ENCODE measurements around the gene HENMT1.
A peak's percentile ranks its signal among the peaks of the same experiment; 100 is the strongest.
"Not testable (repeated sequence)": the region's sequence is repeated elsewhere in the genome, so short reads cannot be mapped to it uniquely, and the experiment has no call there.

Gene HENMT1

DNA sequence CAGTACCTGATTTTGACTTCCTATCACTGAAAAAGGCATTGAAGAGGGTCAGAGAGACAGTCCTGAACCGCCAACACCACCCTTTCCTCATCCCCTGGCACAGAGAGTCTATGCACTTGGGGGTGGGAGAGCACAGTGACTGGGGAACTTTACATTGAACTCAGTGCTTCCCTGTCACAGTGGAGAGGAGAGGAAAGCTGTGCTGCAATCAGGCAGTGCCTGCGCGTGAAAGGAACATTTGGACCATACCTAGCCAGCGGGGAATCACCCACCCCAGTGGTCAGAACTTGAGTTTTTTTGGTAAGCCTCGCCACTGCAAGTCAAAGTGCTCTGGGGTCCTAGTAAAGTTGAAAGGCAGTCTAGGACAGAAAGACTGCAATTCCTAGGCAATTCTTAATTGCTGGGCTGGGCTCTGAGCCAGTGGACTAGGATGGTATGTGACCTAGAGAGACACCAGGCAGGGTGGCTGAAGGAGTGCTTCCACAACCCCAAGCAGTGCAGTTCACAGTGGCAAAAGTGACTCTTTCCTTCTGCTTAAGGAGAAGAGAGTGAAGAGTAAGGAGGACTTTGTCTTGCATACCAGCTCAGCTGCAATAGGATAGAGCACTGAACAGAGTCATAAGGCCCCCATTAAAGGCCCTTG is 9.4 kb upstream of the HENMT1 start:
- no peak for DNase-seq

DNA sequence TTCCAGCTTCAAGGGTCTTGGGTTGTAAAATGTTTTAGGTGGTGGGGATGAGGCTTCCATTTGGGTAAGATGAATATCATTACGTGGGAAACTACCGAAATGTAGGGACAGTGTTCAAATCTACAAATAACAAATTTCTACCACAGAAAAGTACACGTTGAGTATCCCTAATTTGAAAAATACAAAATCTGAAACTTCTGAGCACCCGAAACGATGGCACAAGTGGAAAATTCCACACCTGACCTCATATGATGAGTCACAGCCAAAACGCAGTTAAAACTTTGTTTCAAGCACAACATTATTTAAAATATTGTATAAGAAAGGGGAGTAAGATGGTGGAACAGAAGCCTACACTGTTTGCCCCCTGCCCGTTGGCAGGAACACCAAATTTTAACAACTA is 8.8 kb upstream of the HENMT1 start:
- no peak for DNase-seq

DNA sequence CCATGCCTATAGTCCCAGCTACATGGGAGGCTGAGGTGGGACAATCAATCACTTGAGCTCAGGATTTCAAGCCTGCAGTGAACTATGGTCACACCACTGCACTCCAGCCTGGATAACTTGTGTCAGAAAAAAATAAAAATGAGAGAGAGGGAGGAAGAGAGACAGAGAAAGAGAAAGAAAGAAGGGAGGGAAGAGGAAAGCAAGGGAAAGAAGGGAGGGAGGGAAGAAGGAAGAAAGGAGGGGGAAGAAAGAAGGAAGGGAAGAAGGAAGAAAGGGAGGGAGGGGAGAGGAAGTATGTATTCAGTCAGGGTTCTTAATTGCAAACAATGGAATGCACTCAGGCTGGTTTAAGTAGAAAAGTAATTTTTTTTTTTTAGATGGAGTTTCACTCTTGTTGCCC is 7.9 kb upstream of the HENMT1 start:
- no peak for DNase-seq

DNA sequence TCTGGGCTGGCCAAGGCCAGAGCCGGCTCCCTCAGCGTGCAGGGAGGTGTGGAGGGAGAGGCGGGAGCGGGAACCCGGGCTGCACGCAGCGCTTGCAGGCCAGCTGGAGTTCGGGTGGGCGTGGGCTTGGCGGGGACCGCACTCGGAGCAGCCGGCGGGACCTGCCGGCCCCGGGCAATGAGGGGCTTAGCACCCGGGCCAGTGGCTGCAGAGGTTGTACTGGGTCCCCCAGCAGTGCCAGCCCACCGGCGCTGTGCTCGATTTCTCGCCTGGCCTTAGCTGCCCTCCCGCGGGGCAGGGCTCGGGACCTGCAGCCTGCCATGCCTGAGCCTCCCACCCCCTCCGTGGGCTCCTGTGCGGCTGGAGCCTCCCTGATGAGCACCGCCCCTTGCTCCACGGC is 6.5 kb upstream of the HENMT1 start:
- DNase-seq, result not testable (repeated sequence)

DNA sequence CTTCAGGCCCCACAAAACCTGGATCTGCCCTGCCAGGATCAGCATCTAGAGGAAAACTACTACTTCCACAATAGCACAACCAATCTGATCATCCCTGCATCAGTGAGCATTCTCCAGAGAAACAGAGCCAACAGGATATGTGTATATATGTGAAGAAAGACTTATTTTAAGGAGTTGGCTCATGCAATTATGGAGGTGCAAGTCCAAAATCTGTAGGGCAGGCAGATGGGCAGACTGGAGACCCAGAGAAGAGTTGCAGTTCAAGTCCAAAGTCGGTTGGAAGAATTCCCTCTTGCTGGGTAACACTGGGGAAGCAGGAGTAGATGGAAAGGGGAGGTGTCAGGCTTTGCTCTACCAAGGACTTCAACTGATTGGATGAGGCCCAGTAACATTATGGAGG is 4.9 kb upstream of the HENMT1 start:
- DNase-seq, result no peak

DNA sequence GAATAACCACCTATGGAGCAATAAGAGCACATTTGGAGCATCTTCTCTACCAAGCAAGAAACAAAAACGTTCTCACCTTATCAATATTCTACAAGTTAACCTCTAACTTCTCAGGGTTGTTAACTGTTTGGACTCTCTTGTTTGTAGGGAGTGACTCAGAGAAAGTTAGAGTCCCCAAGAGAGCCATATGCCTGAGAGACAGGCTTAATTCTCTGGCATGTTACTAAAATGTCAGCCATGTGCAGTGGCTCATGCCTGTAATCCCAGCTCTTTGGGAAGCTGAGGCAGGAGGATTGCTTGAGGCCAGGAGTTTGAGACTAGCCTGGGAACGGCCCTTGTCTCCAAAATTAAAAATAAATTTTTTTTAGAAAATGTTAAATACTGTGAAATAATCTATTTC is 4.2 kb upstream of the HENMT1 start:
- no peak for DNase-seq

DNA sequence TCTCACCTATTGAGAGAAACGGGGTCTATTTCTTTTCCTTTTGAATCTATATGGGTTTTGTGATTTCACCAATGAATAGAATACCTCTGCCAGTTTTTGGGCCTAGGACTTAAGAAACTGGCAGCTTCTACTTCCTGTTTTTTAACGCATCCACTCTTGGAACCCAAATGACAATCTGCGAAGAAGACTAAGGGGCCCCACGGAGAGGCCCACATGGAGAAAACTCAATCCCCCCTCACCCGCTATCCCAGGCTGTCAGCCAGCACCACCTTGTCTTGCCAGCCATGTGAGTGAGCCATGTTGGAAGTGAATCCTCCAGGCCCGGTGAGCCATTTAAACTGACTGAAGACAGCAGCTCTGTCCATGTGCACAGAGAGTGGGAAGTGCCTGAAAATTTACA is 3.6 kb upstream of the HENMT1 start:
- no peak for DNase-seq

DNA sequence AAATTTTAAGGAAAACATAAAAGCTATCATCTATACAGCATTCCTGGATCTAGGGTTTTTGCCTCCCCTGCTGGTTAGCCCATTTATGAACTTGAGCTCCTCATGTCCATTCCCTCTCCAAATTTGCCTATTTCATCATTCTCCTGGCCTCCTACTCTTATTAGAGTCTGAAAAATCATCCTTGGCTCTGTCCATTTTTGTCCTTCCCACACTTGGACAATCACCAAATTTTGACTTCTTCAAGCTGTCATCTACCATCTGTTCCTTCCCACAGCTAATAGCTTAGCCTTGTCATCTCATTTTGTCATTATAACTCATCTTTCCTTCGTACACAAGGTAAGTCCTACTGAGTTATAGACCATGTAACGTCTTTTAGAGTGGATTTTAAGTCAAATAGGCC is 2.2 kb upstream of the HENMT1 start:
- DNase-seq, result no peak

DNA sequence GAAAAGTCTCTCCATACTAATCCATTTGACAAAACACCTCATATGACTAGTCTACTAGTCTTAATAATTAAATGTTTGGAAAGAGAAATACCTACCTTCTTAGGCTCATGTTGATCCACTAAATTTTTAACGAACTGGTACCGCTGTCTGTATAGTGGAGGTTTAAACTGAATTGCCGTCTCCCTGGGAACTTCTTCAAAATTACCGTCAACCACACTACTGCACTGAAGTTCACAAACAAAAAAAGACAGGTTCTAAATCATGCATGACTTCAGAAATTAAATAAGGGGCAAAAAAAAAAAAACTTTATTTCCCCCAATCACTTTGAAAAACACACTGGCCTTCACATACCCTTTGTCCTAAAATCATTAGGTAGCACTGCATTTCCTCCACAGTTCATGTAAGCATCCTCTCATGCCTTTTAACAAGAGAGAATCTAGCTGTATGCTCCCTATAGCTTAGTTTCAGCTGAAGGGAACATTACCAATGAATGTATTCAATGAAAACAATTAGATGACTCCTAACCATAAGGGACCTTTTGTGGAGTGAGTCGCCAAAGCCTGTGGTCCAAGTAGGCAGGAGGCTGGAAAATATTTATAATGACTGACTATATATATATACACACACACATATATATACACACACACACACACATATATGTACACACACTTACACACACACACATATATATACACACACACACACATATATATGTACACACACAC is 3.4 kb downstream of the HENMT1 start:
- DNase-seq, result no peak

DNA sequence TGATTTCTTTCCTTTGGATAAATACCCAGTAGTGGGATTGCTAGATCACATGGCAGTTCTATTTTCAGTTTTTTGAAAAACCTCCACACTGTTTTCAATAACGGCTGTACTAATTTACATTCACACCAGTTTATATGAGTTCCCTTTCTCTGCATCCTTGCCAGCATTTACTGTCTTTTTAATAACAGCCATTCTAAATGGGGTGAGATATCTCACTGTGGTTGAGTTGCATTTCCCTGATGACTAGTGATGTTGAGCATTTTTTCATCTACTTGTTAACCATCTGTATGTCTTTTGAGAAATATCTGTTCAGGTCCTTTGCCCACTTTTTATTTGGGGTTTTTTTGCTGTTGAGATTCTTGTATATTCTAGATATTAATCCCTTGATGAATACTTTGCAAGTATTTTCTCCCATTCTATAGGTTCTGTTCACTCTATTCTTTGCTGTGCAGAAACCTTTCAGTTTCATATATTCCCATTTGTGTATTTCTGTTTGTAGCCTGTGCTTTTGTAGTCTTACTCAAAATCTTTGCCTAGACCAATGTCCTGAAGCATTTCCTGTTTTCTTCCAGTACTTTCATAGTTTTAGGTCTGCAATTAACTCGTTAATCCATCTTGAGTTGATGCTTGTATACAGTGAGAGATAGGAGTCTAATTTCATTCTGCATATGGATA is 7.3 kb downstream of the HENMT1 start:
- DNase-seq, result no peak

DNA sequence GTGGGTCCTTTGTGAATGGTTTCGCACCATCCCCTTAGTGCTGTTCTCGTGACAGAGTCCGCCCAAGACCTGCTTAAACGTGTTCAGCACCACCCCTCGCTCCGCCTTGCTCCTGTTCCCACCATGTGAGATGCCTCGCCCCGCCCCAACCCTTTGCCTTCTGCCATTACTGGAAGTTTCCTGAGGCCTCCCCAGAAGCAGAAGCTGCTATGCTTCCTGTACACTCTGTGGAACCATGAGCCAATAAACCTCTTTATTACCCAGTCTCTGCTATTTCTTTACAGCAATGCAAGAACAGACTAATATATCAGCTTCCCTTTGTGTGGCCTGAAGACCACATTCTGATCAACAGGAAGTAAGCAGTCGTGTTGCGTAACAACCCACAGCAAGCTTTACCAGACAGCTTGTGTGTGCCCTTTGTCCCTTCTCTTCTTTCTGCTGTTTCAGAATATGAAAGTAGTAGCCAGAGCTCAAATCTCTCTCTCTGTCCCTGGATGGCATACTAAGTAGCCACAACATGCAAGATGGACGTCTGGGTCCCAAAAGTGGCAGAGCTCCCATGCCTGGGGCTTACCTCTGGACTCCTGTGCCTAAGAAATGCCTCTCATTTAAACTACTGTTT is 14.1 kb downstream of the HENMT1 start:
- DNase-seq, result peak in 2 of 4 experiments; percentile 39 to 43

DNA sequence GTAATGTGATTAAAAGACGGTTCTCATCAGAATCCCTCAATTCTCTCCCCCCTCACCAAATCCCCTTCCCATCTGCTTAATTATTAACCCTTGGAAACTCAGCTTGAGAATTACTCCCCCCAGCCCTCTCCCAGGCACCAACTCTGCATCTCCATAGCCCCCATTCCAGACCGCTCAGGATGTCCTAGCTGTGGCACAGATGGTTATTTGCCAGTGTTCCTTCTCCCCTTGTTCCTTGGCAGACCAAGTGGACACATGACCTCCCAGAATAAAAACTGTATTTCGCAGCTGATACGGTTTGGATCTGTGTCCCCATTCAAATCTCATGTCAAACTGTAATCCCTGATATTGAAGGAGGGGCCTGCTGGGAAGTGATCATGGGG is 14.6 kb downstream of the HENMT1 start:
- DNase-seq, result no peak

DNA sequence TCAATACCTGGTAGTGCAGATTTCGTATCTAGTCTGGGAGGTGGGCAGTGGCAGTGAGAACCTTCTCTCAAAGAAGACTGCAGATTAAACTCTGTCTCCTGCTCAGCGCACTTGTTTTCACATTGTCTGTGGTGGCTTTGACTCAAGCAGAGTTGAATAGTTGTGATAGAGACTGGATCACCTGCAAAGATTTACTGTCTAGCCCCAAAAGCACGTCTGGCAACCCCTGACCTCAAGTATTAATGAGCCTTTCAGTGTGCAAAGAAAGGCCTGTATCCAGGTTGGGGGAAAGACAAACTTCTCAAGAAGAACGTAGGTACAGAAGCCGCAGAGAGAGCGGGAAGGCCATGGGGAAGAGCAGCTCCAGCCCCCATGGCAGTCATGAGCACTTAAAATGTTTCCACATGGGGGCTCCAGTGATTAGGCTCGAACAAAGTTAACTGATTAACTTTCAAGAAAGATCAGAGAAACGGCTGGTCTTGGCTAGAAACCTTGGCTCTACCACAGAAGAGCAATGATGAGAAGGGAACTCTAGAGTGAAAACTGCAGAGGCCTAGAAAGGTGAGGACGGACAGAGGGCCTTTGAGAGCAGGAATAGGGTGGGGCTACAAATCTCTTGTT is 15.2 kb downstream of the HENMT1 start:
- DNase-seq, result no peak

DNA sequence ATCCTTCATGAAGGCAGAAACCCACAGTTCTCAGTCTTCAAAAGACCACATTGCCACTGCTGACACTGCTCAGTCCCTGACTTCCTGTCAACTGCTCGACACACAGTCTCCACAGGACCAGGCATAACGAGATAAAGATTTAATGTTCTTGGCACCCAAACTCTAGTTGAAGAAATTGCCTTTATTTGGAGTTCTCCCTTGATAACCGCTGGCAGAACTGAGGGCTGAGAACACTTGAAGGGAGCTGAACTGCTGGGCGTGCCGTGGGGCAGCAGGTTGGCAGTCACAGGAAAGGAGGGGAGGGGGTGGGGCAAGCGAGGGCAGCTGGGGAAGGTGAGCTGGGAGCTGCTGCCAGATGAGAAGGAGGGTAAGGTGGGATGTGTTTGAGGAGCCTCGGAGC is 15.9 kb downstream of the HENMT1 start:
- DNase-seq, result peak in 2 of 4 experiments; percentile 24 to 32

DNA sequence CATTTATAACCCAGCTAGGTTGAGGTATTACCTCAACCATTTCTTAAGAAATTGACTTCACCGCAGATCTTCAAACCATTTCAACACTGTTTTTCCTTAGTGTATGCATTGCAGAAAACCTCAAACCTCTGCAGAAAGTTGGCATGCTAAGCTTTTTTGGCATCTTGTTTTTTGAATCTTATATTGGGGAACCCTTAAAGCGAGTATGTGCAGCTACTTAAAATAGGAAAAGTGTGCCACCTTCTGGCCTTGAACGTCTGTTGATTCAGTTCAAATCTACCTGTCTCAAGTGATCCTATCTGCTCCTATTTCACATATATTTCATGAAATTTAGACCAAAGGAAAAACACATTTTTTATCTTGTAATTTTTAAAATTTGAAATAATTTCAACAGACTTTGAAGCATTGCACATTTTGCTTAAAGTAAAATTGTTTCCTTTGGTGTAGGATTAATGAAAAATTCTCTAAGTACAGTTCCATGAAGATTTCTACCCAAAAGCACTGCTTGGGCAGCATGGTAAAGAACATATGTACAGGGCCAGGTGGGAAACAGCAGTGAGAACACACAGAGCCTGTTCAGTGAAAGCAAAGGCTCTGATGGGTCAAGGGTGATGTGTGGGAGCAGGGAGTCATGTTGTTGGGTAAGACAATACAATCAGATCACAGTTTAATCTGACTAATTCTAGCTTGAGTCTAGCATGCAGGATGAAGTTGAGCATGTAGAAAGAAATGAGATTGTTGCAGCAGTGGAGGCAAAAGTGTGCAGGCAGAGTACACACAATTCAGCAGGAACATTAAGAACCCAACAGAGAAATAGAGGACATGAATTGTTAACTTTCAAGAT is 17.2 kb downstream of the HENMT1 start:
- DNase-seq, result peak in 1 of 4 experiments; percentile 11

DNA sequence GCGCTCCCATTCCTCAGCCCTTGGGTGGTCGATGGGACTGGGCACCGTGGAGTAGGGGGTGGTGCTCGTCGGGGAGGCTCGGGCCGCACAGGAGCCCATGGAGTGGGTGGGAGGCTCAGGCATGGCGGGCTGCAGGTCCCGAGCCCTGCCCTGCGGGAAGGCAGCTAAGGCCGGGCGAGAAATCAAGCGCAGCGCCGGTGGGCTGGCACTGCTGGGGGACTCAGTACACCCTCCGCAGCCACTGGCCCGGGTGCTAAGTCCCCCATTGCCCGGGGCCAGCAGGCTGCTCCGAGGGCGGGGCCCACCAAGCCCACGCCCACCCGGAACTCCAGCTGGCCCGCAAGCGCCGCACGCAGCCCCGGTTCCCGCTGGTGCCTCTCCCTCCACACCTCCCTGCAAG is 20.0 kb downstream of the HENMT1 start:
- DNase-seq, result not testable (repeated sequence)

DNA sequence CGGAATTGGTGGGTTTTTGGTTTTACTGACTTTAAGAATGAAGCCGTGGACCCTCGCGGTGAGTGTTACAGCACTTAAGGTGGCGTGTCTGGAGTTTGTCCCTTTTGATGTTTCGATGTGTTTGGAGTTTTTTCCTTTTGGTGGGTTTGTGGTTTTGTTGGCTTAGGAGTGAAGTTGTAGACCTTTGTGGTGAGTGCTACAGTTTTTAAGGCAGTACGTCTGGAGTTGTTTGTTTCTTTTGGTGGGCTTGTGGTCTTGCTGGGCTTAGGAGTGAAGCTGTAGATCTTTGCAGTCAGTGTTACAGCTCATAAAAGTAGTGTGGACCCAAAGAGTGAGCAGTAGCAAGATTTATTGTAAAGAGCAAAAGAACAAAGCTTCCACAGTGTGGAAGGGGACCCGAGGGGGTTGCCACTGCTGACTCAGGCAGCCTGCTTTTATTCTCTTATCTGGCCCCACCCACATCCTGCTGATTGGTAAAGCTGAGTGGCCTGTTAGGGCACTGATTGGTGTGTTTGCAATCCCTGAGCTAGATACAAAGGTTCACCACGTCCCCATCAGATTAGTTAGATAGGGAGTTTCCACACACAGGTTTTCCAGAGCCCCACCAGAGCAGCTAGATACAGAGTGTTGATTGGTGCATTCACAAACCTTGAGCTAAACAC is 20.9 kb downstream of the HENMT1 start:
- peak in 1 of 4 experiments; percentile 12 for DNase-seq

DNA sequence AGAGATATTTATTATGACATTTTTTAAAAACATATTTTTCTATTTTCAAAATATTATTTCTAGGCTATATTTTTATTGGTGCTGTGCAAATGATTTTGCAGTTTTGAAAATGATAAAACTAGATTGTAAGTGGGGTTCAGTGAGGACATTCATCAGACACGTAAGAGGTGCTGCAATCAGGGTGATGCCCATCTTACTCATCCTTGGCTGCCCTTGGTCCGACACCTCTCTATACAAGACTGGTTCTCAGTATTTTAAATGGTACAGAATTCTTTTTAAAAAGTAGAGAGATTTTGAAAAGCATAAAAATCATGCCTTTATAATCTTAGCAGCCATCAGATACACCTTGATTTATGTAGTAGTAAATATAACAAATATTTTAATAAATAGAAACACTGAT is 24.0 kb downstream of the HENMT1 start:
- no peak for DNase-seq

DNA sequence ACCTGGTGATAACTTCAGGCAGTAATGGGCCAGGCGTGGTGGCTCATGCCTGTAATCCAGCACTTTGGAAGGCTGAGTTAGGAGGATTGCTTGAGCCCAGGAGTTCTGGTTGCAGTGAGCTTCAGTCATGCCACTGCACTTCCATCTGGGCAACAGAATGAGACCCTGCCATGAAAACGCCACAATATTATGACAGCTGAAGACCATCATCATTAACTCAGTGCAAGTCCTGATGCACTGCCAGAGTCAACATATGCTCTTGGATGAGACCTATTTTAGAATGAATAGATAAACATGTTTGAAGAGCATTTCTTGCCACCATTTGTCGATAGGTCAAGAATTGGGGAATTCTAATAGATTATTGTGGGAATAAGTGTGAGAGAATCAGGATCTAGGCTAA is 26.4 kb downstream of the HENMT1 start:
- no peak for DNase-seq

DNA sequence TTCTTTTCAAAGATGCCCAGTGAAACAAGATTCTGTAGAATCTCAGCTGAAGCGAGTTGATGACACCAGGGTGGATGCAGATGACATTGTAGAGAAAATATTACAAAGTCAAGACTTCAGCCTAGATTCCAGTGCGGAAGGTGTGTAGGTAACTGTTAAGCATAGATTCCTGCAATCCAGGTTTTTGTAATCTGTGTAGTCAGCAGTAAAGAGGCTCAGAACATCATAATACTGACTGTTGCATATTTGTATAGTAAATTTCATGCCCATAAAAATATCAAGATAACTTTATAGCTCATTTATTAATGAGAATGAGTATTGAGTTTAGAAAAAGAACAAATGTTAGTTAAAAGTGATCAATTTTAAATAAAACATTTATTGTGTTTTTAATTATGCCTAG is 32.2 kb downstream of the HENMT1 start:
- no peak for DNase-seq

DNA sequence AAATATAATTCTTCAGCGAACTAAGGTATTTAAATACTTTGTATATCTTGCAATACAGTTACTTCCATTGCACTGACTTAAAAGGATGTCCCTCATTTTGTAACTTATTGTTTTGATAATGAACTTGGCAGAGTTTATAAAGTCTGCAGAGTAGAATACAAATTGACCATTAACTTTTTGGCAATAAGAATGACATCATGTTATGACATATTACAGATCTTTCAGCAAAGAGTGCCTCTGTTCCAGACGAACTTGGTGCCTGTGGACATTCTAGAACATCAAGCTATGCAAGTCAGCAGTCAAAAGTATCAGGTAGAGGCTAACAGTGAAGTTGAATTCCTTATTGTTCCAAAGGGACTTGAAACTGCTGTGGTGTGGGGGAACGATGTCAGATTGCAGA is 32.9 kb downstream of the HENMT1 start:
- DNase-seq, result no peak

DNA sequence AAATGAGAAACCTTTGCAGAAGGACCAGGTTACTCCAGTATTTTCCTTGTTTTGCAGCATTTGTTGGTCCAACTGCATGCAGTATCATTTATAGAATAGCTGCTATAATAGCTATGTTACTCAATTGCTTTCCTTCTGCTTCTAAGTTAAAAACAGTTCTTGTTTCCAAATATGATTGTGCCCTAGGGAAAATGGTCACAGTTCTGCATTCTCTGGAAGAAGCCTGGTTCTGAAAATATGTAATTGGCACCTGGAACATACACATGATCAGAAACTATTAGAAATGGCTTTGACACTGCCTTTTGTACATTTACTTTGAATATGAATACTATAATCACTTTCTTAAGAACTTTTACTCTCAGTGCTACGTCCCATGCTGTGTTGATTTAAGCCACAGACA is 33.6 kb downstream of the HENMT1 start:
- DNase-seq, result no peak
